ENCODE measurements around the gene GRID2. TPM values are rescaled to one million over a fixed set of nuclear protein-coding genes. Genes with fewer than 3 reads are reported as not detected.

Gene GRID2
- total RNA-seq, 2 experiments from 2014 or later = not detected

- CTCF ChIA-PET = no interaction called here
- DNase-seq (no peak), ATAC-seq (no peak)
- POLR2A ChIA-PET = no interaction called here
- Mint-ChIP-seq H3K4me3 (no peak overlapping the region), H3K9me3 (ENCODE audit: low read depth) (peaks cover 16% of the 10 kb centered on the region), H3K36me3 (ENCODE audit: low read depth) (no peaks in the 10 kb centered on the region), H3K27me3 (no peaks in the 10 kb centered on the region), H3K27ac (no peak overlapping the region), H3K4me1 (no peaks in the 10 kb centered on the region)
- intact Hi-C loops (cut with DNase I, micrococcal nuclease) = no loop called here
Observed at GRCh38 chr4:92566269-92566668, 262.5 kb downstream of the GRID2 start.

GRCh38 chr4:92580816-92581215 is 277.1 kb downstream of the GRID2 start:
- H3K9me3 Mint-ChIP-seq (ENCODE audit: low read depth) = peaks cover 7% of the 10 kb centered on the region
- H3K36me3 Mint-ChIP-seq (ENCODE audit: low read depth) = no peaks in the 10 kb centered on the region
- no peak for DNase-seq
- POLR2A ChIA-PET = no interaction called here
- H3K27me3 Mint-ChIP-seq = no peaks in the 10 kb centered on the region
- no peaks in the 10 kb centered on the region for H3K4me1 Mint-ChIP-seq
- intact Hi-C loops (cut with DNase I, micrococcal nuclease) = no loop called here
- no peak overlapping the region for H3K27ac Mint-ChIP-seq
- H3K4me3 Mint-ChIP-seq = no peak overlapping the region
- no peak for ATAC-seq
- CTCF ChIA-PET = no interaction called here

GRCh38 chr4:92599044-92599443 is 295.3 kb downstream of the GRID2 start:
- Mint-ChIP-seq H3K27me3 (no peaks in the 10 kb centered on the region), H3K27ac (no peak overlapping the region), H3K4me1 (no peaks in the 10 kb centered on the region), H3K36me3 (ENCODE audit: low read depth) (no peaks in the 10 kb centered on the region), H3K4me3 (no peak overlapping the region), H3K9me3 (ENCODE audit: low read depth) (peaks cover 6% of the 10 kb centered on the region)
- intact Hi-C loops (cut with DNase I, micrococcal nuclease) = no loop called here
- no peak for ATAC-seq
- CTCF ChIA-PET = no interaction called here
- POLR2A ChIA-PET = no interaction called here
- no peak for DNase-seq

GRCh38 chr4:92600638-92601037 is 296.9 kb downstream of the GRID2 start:
- Mint-ChIP-seq H3K36me3 (ENCODE audit: low read depth) (no peaks in the 10 kb centered on the region), H3K4me1 (no peaks in the 10 kb centered on the region), H3K4me3 (no peak overlapping the region), H3K9me3 (ENCODE audit: low read depth) (peaks cover 6% of the 10 kb centered on the region), H3K27ac (no peak overlapping the region), H3K27me3 (no peaks in the 10 kb centered on the region)
- no peak for DNase-seq
- ATAC-seq = no peak
- ChIA-PET CTCF (no interaction called here), POLR2A (no interaction called here)
- intact Hi-C loops (cut with DNase I, micrococcal nuclease) = no loop called here

GRCh38 chr4:92606227-92606626 is 302.5 kb downstream of the GRID2 start:
- DNase-seq (no peak), ATAC-seq (no peak)
- Mint-ChIP-seq H3K4me3 (no peak overlapping the region), H3K27ac (no peak overlapping the region), H3K4me1 (no peaks in the 10 kb centered on the region), H3K27me3 (no peaks in the 10 kb centered on the region), H3K9me3 (ENCODE audit: low read depth) (peaks cover 8% of the 10 kb centered on the region), H3K36me3 (ENCODE audit: low read depth) (no peaks in the 10 kb centered on the region)
- ChIA-PET CTCF (no interaction called here), POLR2A (no interaction called here)
- intact Hi-C loops (cut with DNase I, micrococcal nuclease) = no loop called here

GRCh38 chr4:92615049-92615448 is 311.3 kb downstream of the GRID2 start:
- H3K27ac Mint-ChIP-seq = no peak overlapping the region
- H3K4me3 Mint-ChIP-seq = no peak overlapping the region
- DNase-seq (no peak), ATAC-seq (no peak)
- POLR2A ChIA-PET = no interaction called here
- no peaks in the 10 kb centered on the region for H3K36me3 Mint-ChIP-seq (ENCODE audit: low read depth)
- no peaks in the 10 kb centered on the region for H3K27me3 Mint-ChIP-seq
- intact Hi-C loops (cut with DNase I, micrococcal nuclease) = no loop called here
- H3K9me3 Mint-ChIP-seq (ENCODE audit: low read depth) = no peaks in the 10 kb centered on the region
- no peaks in the 10 kb centered on the region for H3K4me1 Mint-ChIP-seq
- CTCF ChIA-PET = no interaction called here

GRCh38 chr4:92618968-92619367 is 315.2 kb downstream of the GRID2 start:
- intact Hi-C loops (cut with DNase I, micrococcal nuclease) = no loop called here
- DNase-seq = no peak
- H3K36me3 Mint-ChIP-seq (ENCODE audit: low read depth) = no peaks in the 10 kb centered on the region
- no peaks in the 10 kb centered on the region for H3K27me3 Mint-ChIP-seq
- no peak for ATAC-seq
- peaks cover 4% of the 10 kb centered on the region for H3K9me3 Mint-ChIP-seq (ENCODE audit: low read depth)
- H3K4me1 Mint-ChIP-seq = no peaks in the 10 kb centered on the region
- H3K4me3 Mint-ChIP-seq = no peak overlapping the region
- POLR2A ChIA-PET = no interaction called here
- no peak overlapping the region for H3K27ac Mint-ChIP-seq
- CTCF ChIA-PET = interaction anchor here (0.7 kb wide), 1 partner anchor 35 kb away, joined by 3 read pairs; no protein-coding TSS in a partner anchor

GRCh38 chr4:92629302-92629701 is 325.5 kb downstream of the GRID2 start:
- H3K36me3 Mint-ChIP-seq (ENCODE audit: low read depth) = no peaks in the 10 kb centered on the region
- ChIA-PET CTCF (no interaction called here), POLR2A (no interaction called here)
- H3K9me3 Mint-ChIP-seq (ENCODE audit: low read depth) = peaks cover 4% of the 10 kb centered on the region
- ATAC-seq (no peak), DNase-seq (no peak)
- H3K4me1 Mint-ChIP-seq = no peaks in the 10 kb centered on the region
- intact Hi-C loops (cut with DNase I, micrococcal nuclease) = no loop called here
- no peak overlapping the region for H3K4me3 Mint-ChIP-seq
- no peak overlapping the region for H3K27ac Mint-ChIP-seq
- H3K27me3 Mint-ChIP-seq = no peaks in the 10 kb centered on the region

- H3K4me3 Mint-ChIP-seq = no peak overlapping the region
- POLR2A ChIA-PET = no interaction called here
- CTCF ChIA-PET = no interaction called here
- H3K27me3 Mint-ChIP-seq = no peaks in the 10 kb centered on the region
- H3K36me3 Mint-ChIP-seq (ENCODE audit: low read depth) = no peaks in the 10 kb centered on the region
- intact Hi-C loops (cut with DNase I, micrococcal nuclease) = no loop called here
- no peaks in the 10 kb centered on the region for H3K4me1 Mint-ChIP-seq
- H3K27ac Mint-ChIP-seq = no peak overlapping the region
- ATAC-seq (no peak), DNase-seq (no peak)
- peaks cover 1% of the 10 kb centered on the region for H3K9me3 Mint-ChIP-seq (ENCODE audit: low read depth)
Observed at GRCh38 chr4:92634882-92635281, 331.1 kb downstream of the GRID2 start.

GRCh38 chr4:92636038-92636806 is 332.5 kb downstream of the GRID2 start:
- H3K4me3 Mint-ChIP-seq = no peak overlapping the region
- no peak overlapping the region for H3K27ac Mint-ChIP-seq
- DNase-seq (no peak), ATAC-seq (no peak)
- intact Hi-C loops (cut with DNase I, micrococcal nuclease) = no loop called here
- H3K9me3 Mint-ChIP-seq (ENCODE audit: low read depth) = peaks cover 1% of the 10 kb centered on the region
- ChIA-PET CTCF (no interaction called here), POLR2A (no interaction called here)
- H3K4me1 Mint-ChIP-seq = no peaks in the 10 kb centered on the region
- H3K27me3 Mint-ChIP-seq = no peaks in the 10 kb centered on the region
- no peaks in the 10 kb centered on the region for H3K36me3 Mint-ChIP-seq (ENCODE audit: low read depth)

- no peak overlapping the region for H3K4me3 Mint-ChIP-seq
- POLR2A ChIA-PET = no interaction called here
- DNase-seq (no peak), ATAC-seq (no peak)
- H3K4me1 Mint-ChIP-seq = no peaks in the 10 kb centered on the region
- no peak overlapping the region for H3K27ac Mint-ChIP-seq
- H3K36me3 Mint-ChIP-seq (ENCODE audit: low read depth) = no peaks in the 10 kb centered on the region
- no peaks in the 10 kb centered on the region for H3K9me3 Mint-ChIP-seq (ENCODE audit: low read depth)
- no peaks in the 10 kb centered on the region for H3K27me3 Mint-ChIP-seq
- CTCF ChIA-PET = no interaction called here
- intact Hi-C loops (cut with DNase I, micrococcal nuclease) = no loop called here
Observed at GRCh38 chr4:92641409-92641808, 337.6 kb downstream of the GRID2 start.

- Mint-ChIP-seq H3K36me3 (ENCODE audit: low read depth) (no peaks in the 10 kb centered on the region), H3K4me1 (no peaks in the 10 kb centered on the region), H3K27ac (no peak overlapping the region), H3K27me3 (no peaks in the 10 kb centered on the region), H3K4me3 (no peak overlapping the region), H3K9me3 (ENCODE audit: low read depth) (no peaks in the 10 kb centered on the region)
- intact Hi-C loops (cut with DNase I, micrococcal nuclease) = no loop called here
- DNase-seq = no peak
- POLR2A ChIA-PET = no interaction called here
- ATAC-seq = no peak
- CTCF ChIA-PET = no interaction called here
Observed at GRCh38 chr4:92646826-92647225, 343.1 kb downstream of the GRID2 start.

GRCh38 chr4:92651536-92651935 is 347.8 kb downstream of the GRID2 start:
- no peaks in the 10 kb centered on the region for H3K9me3 Mint-ChIP-seq (ENCODE audit: low read depth)
- no peaks in the 10 kb centered on the region for H3K27me3 Mint-ChIP-seq
- DNase-seq (no peak), ATAC-seq (no peak)
- CTCF ChIA-PET = no interaction called here
- no peak overlapping the region for H3K4me3 Mint-ChIP-seq
- H3K36me3 Mint-ChIP-seq (ENCODE audit: low read depth) = no peaks in the 10 kb centered on the region
- H3K27ac Mint-ChIP-seq = no peak overlapping the region
- no peaks in the 10 kb centered on the region for H3K4me1 Mint-ChIP-seq
- POLR2A ChIA-PET = no interaction called here
- intact Hi-C loops (cut with DNase I, micrococcal nuclease) = no loop called here

Measured in activated CD4-positive, alpha-beta T cell treated with anti-CD3 and anti-CD28 coated beads for 36 hours (primary cell).